Measurements from ENCODE around the gene MBTPS1. TPM values are rescaled to one million over a fixed set of nuclear protein-coding genes. Genes with fewer than 3 reads are reported as not detected.

Gene MBTPS1
- total and polyA plus RNA-seq, 4 donors = 21.1 to 65.0 (median 30.8) TPM

DNA sequence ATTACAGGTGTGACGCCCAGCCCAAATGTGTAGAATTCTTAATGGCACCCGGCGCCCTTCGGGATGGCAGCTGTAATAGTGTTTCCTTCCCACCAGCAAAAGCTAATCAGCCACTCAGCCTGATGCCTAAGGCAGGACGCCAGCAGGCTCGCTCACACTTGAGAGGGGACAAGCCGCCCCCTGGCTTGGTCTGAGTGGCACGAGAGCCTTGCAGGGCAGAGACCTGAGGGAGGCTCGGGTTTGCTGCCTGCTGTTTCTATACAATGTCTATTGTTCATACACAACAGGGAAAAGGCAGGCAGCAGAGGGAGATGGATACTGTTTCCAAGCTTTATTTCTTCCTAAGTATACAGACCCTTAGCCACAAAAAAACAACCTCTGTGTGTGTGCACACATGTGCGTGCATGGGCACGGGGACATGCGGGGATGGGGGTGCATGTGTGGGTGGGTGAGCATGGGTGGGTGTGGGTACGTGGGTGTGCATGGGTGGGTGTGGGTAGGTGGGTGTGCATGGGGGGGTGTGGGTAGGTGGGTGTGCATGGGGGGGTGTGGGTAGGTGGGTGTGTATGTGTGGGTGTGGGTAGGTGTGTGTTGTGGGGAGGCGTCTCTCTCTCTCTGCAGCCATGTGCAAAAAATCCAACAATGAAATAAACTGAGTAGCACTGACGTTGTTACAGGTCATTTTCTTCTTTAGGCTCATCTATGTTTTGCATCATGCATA lies 84.1 kb downstream of the MBTPS1 start:
- H3K27me3 ChIP-seq (ENCODE audit: control insufficient read depth in 4 of 4, insufficient read depth in 4 of 4, low read length in 3 of 4) = no peaks in the 10 kb centered on the region
- H3K4me1 ChIP-seq (ENCODE audit: control insufficient read depth in 4 of 4, insufficient read depth in 4 of 4, low read length in 3 of 4) = no peaks in the 10 kb centered on the region
- WGBS = 85% methylated on average over 15 of the region's 15 CpGs
- TF ChIP-seq RAD21 (IDR thresholded peaks at IDR 0.05) (no peak), YY1 (IDR thresholded peaks at IDR 0.05) (no peak), JUND (IDR thresholded peaks at IDR 0.05) (no peak), HNF4G (IDR thresholded peaks at IDR 0.05) (no peak), RXRA (IDR thresholded peaks at IDR 0.05) (no peak), FOXA1 (IDR thresholded peaks at IDR 0.05) (no peak), NR2F2 (IDR thresholded peaks at IDR 0.05) (no peak), SP1 (IDR thresholded peaks at IDR 0.05) (no peak), HNF4A (conservative IDR thresholded peaks at IDR 0.05) (no peak), GABPA (IDR thresholded peaks at IDR 0.05 in 1 of 2, conservative IDR thresholded peaks at IDR 0.05 in 1 of 2) (no peak), EGR1 (IDR thresholded peaks at IDR 0.05; ENCODE audit: low read depth in 2 of 2) (no peak)
- TF ChIP-seq, protein P1, sequence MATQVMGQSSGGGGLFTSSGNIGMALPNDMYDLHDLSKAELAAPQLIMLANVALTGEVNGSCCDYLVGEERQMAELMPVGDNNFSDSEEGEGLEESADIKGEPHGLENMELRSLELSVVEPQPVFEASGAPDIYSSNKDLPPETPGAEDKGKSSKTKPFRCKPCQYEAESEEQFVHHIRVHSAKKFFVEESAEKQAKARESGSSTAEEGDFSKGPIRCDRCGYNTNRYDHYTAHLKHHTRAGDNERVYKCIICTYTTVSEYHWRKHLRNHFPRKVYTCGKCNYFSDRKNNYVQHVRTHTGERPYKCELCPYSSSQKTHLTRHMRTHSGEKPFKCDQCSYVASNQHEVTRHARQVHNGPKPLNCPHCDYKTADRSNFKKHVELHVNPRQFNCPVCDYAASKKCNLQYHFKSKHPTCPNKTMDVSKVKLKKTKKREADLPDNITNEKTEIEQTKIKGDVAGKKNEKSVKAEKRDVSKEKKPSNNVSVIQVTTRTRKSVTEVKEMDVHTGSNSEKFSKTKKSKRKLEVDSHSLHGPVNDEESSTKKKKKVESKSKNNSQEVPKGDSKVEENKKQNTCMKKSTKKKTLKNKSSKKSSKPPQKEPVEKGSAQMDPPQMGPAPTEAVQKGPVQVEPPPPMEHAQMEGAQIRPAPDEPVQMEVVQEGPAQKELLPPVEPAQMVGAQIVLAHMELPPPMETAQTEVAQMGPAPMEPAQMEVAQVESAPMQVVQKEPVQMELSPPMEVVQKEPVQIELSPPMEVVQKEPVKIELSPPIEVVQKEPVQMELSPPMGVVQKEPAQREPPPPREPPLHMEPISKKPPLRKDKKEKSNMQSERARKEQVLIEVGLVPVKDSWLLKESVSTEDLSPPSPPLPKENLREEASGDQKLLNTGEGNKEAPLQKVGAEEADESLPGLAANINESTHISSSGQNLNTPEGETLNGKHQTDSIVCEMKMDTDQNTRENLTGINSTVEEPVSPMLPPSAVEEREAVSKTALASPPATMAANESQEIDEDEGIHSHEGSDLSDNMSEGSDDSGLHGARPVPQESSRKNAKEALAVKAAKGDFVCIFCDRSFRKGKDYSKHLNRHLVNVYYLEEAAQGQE (IDR thresholded peaks at IDR 0.05) = no peak
- TF ChIP-seq, protein P2, sequence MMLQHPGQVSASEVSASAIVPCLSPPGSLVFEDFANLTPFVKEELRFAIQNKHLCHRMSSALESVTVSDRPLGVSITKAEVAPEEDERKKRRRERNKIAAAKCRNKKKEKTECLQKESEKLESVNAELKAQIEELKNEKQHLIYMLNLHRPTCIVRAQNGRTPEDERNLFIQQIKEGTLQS (IDR thresholded peaks at IDR 0.05) = no peak
- TF ChIP-seq, protein P3, sequence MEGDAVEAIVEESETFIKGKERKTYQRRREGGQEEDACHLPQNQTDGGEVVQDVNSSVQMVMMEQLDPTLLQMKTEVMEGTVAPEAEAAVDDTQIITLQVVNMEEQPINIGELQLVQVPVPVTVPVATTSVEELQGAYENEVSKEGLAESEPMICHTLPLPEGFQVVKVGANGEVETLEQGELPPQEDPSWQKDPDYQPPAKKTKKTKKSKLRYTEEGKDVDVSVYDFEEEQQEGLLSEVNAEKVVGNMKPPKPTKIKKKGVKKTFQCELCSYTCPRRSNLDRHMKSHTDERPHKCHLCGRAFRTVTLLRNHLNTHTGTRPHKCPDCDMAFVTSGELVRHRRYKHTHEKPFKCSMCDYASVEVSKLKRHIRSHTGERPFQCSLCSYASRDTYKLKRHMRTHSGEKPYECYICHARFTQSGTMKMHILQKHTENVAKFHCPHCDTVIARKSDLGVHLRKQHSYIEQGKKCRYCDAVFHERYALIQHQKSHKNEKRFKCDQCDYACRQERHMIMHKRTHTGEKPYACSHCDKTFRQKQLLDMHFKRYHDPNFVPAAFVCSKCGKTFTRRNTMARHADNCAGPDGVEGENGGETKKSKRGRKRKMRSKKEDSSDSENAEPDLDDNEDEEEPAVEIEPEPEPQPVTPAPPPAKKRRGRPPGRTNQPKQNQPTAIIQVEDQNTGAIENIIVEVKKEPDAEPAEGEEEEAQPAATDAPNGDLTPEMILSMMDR (IDR thresholded peaks at IDR 0.05; ENCODE audit: low read depth, low read length, missing input control) = no peak
- TF ChIP-seq, protein P4, sequence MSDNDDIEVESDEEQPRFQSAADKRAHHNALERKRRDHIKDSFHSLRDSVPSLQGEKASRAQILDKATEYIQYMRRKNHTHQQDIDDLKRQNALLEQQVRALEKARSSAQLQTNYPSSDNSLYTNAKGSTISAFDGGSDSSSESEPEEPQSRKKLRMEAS (IDR thresholded peaks at IDR 0.05) = no peak
- TF ChIP-seq, protein P5, sequence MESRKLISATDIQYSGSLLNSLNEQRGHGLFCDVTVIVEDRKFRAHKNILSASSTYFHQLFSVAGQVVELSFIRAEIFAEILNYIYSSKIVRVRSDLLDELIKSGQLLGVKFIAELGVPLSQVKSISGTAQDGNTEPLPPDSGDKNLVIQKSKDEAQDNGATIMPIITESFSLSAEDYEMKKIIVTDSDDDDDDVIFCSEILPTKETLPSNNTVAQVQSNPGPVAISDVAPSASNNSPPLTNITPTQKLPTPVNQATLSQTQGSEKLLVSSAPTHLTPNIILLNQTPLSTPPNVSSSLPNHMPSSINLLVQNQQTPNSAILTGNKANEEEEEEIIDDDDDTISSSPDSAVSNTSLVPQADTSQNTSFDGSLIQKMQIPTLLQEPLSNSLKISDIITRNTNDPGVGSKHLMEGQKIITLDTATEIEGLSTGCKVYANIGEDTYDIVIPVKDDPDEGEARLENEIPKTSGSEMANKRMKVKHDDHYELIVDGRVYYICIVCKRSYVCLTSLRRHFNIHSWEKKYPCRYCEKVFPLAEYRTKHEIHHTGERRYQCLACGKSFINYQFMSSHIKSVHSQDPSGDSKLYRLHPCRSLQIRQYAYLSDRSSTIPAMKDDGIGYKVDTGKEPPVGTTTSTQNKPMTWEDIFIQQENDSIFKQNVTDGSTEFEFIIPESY (IDR thresholded peaks at IDR 0.05) = no peak
- no peak overlapping the region for H3K4me3 ChIP-seq (ENCODE audit: low read depth in 1 of 3, low read length in 3 of 3)
- H3K9ac ChIP-seq (ENCODE audit: low read depth in 1 of 2, low read length in 2 of 2) = no peak overlapping the region
- no peak for DNase-seq (ENCODE audit: low spot score)
- H3K36me3 ChIP-seq (ENCODE audit: control insufficient read depth in 4 of 4, insufficient read depth in 3 of 4, low read depth in 1 of 4, low read length in 3 of 4) = no peaks in the 10 kb centered on the region
- H3K9me3 ChIP-seq (ENCODE audit: control insufficient read depth in 4 of 4, low read length in 3 of 4) = peaks cover 0 to 2% (median under 1%) of the 10 kb centered on the region in 4 donors
- H3K27ac ChIP-seq (ENCODE audit: low read depth in 1 of 2, low read length in 2 of 2) = no peak overlapping the region

Data from liver (tissue), 9 donors.